Liver (tissue), 9 donors: ENCODE measurements around the gene MPV17L. TPM values are rescaled to one million over a fixed set of nuclear protein-coding genes. Genes with fewer than 3 reads are reported as not detected.
"Not testable (repeated sequence)": the region's sequence is repeated elsewhere in the genome, so short reads cannot be mapped to it uniquely, and the experiment has no call there.

Source experiments
- DNase-seq: peaks from one replicate; pipeline ENCODE4 v3.0.0-alpha.2; 2017; ENCODE audit warnings: low spot score
- H3K27ac ChIP-seq, 2 donors: one replicate each; pipeline ENCODE4 v1.7.0; 2013; ENCODE audit warnings: inconsistent platforms in 2 of 2, low read length in 2 of 2, control low read depth in 1 of 2, low read depth in 1 of 2, mild to moderate bottlenecking in 1 of 2
- H3K27me3 ChIP-seq, 4 donors: one replicate each; pipeline versions ENCODE4 v1.6.1 to v1.7.0; 2013; ENCODE audit warnings: low read length in 3 of 4, inconsistent platforms in 1 of 4, mild to moderate bottlenecking in 1 of 4, moderate library complexity in 1 of 4; ENCODE audit not compliant: control insufficient read depth in 4 of 4, insufficient read depth in 4 of 4
- H3K36me3 ChIP-seq, 4 donors: one replicate each; pipeline versions ENCODE4 v1.6.1 to v1.7.0; 2013; ENCODE audit warnings: low read length in 3 of 4, mild to moderate bottlenecking in 3 of 4, low read depth in 1 of 4, moderate library complexity in 1 of 4; ENCODE audit not compliant: control insufficient read depth in 4 of 4, insufficient read depth in 3 of 4
- H3K4me1 ChIP-seq, 4 donors: one replicate each; pipeline versions ENCODE4 v1.6.1 to v1.7.0; 2013; ENCODE audit warnings: low read length in 3 of 4, mild to moderate bottlenecking in 3 of 4, moderate library complexity in 1 of 4; ENCODE audit not compliant: control insufficient read depth in 4 of 4, insufficient read depth in 4 of 4
- H3K4me3 ChIP-seq, 3 donors: one replicate each; pipeline versions ENCODE4 v1.6.1 to v1.7.0; 2013; ENCODE audit warnings: low read length in 3 of 3, control low read depth in 1 of 3, low read depth in 1 of 3, mild to moderate bottlenecking in 1 of 3
- H3K9ac ChIP-seq, 2 donors: one replicate each; pipeline ENCODE4 v1.7.0; 2013; ENCODE audit warnings: low read length in 2 of 2, mild to moderate bottlenecking in 2 of 2, moderate library complexity in 2 of 2, control low read depth in 1 of 2, low read depth in 1 of 2
- H3K9me3 ChIP-seq, 4 donors: one replicate each; pipeline versions ENCODE4 v1.6.1 to v1.7.0; 2013; ENCODE audit warnings: low read length in 3 of 4; ENCODE audit not compliant: control insufficient read depth in 4 of 4
- HNF4G ChIP-seq: IDR thresholded peaks from 2 replicates; pipeline ENCODE4 v1.6.1; 2016; ENCODE audit warnings: antibody characterized with exemption
- RXRA ChIP-seq, 2 donors: IDR thresholded peaks; 2 replicates each; pipeline ENCODE4 v1.6.1; 2017 to 2018; ENCODE audit warnings: antibody characterized with exemption in 2 of 2, mild to moderate bottlenecking in 1 of 2
- WGBS: extraction: QIAGEN DNeasy Blood & Tissue Kit; methylation state at CpG from one replicate; pipeline ENCODE4 v1.1.7; 2013; 5-methylcytosine and 5-hydroxymethylcytosine counted together
- polyA plus RNA-seq, 2 donors: library from polyadenylated mRNA; stranded (reverse) in 1 of 2; unstranded in 1 of 2; fragments of 200-250 nt in 1 of 2; fragments of >200 nt in 1 of 2; fragmentation: Nextera tagmentation in 1 of 2; extraction: Ambion mirVana in 1 of 2; gene quantifications; one replicate each; pipeline versions ENCODE4 v1.2.1 to v1.2.3, GENCODE V29; 2013 to 2015
- total RNA-seq, 2 donors: library from RNA; depleted of rRNA; stranded (reverse); fragments of >200 nt; gene quantifications; one replicate each; pipeline ENCODE4 v1.2.3, GENCODE V29; 2014
- donor health status: healthy.
- donor health status: healthy.
- donor health status: healthy.
- donor health status: healthy.
- donor health status: healthy.

The MPV17L gene
- total and polyA plus RNA-seq, 4 donors: 4.9 to 39.6 (median 8.8) TPM

GRCh38 chr16:15382810-15383209 lies 12.7 kb upstream of the MPV17L start:
- H3K27me3 ChIP-seq, H3K4me1 ChIP-seq: not testable (repeated sequence)
- 75% methylated on average over 3 of the region's 3 CpGs for WGBS

GRCh38 chr16:15388060-15388459 lies 7.5 kb upstream of the MPV17L start:
- not testable (repeated sequence) for DNase-seq, H3K27ac ChIP-seq, H3K4me1 ChIP-seq, H3K9ac ChIP-seq, H3K4me3 ChIP-seq, H3K27me3 ChIP-seq, H3K9me3 ChIP-seq, H3K36me3 ChIP-seq
- WGBS: 91% methylated on average over 6 of the region's 6 CpGs

More at GRCh38 chr16:15382810-15383209, 12.7 kb upstream of the MPV17L start:
- H3K36me3 ChIP-seq, H3K27ac ChIP-seq, DNase-seq, H3K4me3 ChIP-seq, H3K9ac ChIP-seq, H3K9me3 ChIP-seq: not testable (repeated sequence)

DNA sequence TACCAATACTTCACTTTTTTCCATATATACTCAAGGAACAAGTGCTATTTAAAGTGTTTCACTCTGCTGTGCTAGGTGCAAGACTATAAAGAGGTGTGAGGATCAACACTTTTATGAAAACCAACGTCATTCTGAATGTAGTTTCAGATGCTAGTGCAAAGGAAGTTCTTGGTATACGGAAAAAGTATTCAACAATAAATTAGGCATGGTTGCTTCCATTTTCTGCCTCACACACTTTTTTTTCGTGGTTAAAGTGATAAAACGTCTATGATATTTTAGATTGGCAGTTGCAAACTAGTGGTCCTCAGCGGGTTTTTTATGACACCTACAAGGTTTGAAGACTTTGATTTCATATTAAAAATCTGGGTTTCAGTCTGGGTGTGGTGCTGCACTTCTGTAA lies 5.6 kb upstream of the MPV17L start:
- not testable (repeated sequence) for H3K36me3 ChIP-seq, H3K27me3 ChIP-seq, H3K4me3 ChIP-seq, H3K4me1 ChIP-seq, H3K9ac ChIP-seq, DNase-seq, H3K27ac ChIP-seq, H3K9me3 ChIP-seq
- WGBS: 89% methylated on average over 5 of the region's 5 CpGs

DNA sequence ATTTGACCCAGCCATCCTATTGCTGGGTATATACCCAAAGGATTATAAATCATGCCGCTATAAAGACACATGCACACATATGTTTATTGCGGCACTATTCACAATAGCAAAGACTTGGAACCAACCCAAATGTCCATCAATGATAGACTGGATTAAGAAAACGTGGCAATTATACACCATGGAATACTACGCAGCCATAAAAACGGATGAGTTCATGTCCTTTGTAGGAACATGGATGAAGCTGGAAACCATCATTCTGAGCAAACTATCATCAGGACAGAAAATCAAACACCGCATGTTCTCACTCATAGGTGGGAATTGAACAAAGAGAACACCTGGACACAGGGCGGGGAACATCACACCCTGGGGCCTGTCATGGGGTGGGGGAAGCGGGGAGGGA lies 2.5 kb upstream of the MPV17L start:
- DNase-seq, H3K4me3 ChIP-seq, H3K27me3 ChIP-seq, H3K9me3 ChIP-seq, H3K9ac ChIP-seq, H3K27ac ChIP-seq, H3K36me3 ChIP-seq: not testable (repeated sequence)
- WGBS: 92% methylated on average over 7 of the region's 8 CpGs
- peaks cover 3 to 16% (median 8%) of the 10 kb centered on the region in 4 donors for H3K4me1 ChIP-seq

- Histone ChIP-seq H3K27ac (peak overlapping the region; percentile 59 to 77), H3K9ac (peak overlapping the region; percentile 28 to 54), H3K4me1 (peaks cover 3 to 32% (median 18%) of the 10 kb centered on the region in 4 donors), H3K4me3 (peak overlapping the region; percentile 1 to 79 (median 76))
- H3K27me3 ChIP-seq, DNase-seq, H3K9me3 ChIP-seq, H3K36me3 ChIP-seq: not testable (repeated sequence)
- 28% methylated on average over 8 of the region's 8 CpGs for WGBS
Measured at GRCh38 chr16:15396509-15396829, 915 bp downstream of the MPV17L start.

DNA sequence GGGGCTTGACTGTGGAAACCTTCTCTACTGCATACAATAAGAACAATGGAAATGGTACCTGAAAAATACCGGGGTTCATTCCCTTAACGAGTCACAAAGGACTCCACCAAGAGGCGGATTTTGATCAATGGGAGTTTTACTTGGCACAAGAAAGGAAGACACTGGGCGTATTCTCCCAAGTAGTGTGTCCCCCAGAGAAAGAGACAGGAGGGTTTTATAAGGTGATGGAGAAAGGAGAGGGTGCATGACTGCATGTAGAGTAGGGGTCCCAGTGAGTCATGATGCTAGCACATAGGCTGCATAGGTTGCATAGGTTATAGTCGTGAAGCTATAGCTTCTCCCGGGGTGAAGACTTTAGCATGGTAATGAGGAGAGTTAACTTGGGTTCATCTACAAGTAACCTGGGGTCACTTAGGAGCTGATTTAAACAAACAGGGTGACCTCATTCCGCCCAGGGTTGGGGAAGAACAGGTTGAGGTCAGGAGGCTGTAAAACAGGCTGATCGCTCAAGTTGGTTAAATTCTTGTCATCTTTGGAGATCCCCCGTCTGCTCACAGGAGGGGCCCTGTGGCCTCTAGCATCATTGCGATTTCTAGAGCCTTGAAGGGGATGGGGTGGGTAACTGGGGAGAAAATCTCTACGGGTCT lies 1.5 kb downstream of the MPV17L start:
- 60% methylated on average over 11 of the region's 11 CpGs for WGBS
- peak in 1 of 2 donors; percentile 17 for TF ChIP-seq RXRA (IDR thresholded peaks at IDR 0.05)
- TF ChIP-seq HNF4G: no peak

More for the DNA sequence above, 1.5 kb downstream of the MPV17L start:
- Histone ChIP-seq H3K36me3 (peaks cover 0 to 1% (median 0%) of the 10 kb centered on the region in 4 donors), H3K4me1 (peaks cover 3 to 32% (median 18%) of the 10 kb centered on the region in 4 donors), H3K27ac (peak overlapping the region; percentile 38 to 59), H3K9ac (no peak overlapping the region), H3K27me3 (no peaks in the 10 kb centered on the region), H3K4me3 (peak overlapping the region in 1 of 3 donors; percentile 79), H3K9me3 (no peaks in the 10 kb centered on the region)
- DNase-seq: no peak
